ENCODE data around the gene FAM217B.

The FAM217B gene

GRCh38 chr20:59940129-59940955, at the start of gene FAM217B, which contains the start of gene PPP1R3D:
Gene FAM217B, plus strand, starts transcription at chr20:59940389. Its CDS starts 3,555 bp downstream, at chr20:59943944.
Gene PPP1R3D, minus strand, starts transcription at chr20:59940305. Its CDS starts 374 bp downstream, at chr20:59939931.
- peak; percentile 96 for DNase-seq (ENCODE audit: low spot score)

- DNase-seq (ENCODE audit: low spot score), result no peak
Observed at GRCh38 chr20:59891581-59891980, 48.6 kb upstream of the FAM217B start.

- no peak for DNase-seq (ENCODE audit: low spot score)
Observed at GRCh38 chr20:59895908-59896307, 44.3 kb upstream of the FAM217B start.

- DNase-seq (ENCODE audit: low spot score), result no peak
Observed at GRCh38 chr20:59902470-59902869, 37.7 kb upstream of the FAM217B start.

GRCh38 chr20:59903621-59904020, 36.6 kb upstream of the FAM217B start:
- no peak for DNase-seq (ENCODE audit: low spot score)

GRCh38 chr20:59908855-59909254, 31.3 kb upstream of the FAM217B start:
- DNase-seq (ENCODE audit: low spot score), result no peak

- no peak for DNase-seq (ENCODE audit: low spot score)
Observed at GRCh38 chr20:59911041-59911440, 29.1 kb upstream of the FAM217B start.

- DNase-seq (ENCODE audit: low spot score), result no peak
Observed at GRCh38 chr20:59912609-59913008, 27.6 kb upstream of the FAM217B start.

GRCh38 chr20:59920944-59921343, 19.2 kb upstream of the FAM217B start:
- DNase-seq (ENCODE audit: low spot score), result no peak

- no peak for DNase-seq (ENCODE audit: low spot score)
Observed at GRCh38 chr20:59923514-59923913, 16.7 kb upstream of the FAM217B start.

- DNase-seq (ENCODE audit: low spot score), result no peak
Observed at GRCh38 chr20:59925359-59925758, 14.8 kb upstream of the FAM217B start.

- no peak for DNase-seq (ENCODE audit: low spot score)
Observed at GRCh38 chr20:59925899-59926298, 14.3 kb upstream of the FAM217B start.

GRCh38 chr20:59931511-59932312, 8.5 kb upstream of the FAM217B start:
- DNase-seq (ENCODE audit: low spot score), result no peak

- no peak for DNase-seq (ENCODE audit: low spot score)
Observed at GRCh38 chr20:59932616-59933295, 7.4 kb upstream of the FAM217B start.

- peak; percentile 61 for DNase-seq (ENCODE audit: low spot score)
Observed at GRCh38 chr20:59933296-59933848, 6.8 kb upstream of the FAM217B start, which contains the start of gene SYCP2. Gene SYCP2, minus strand, starts transcription at chr20:59933637. Its CDS starts 11,224 bp downstream, at chr20:59922413.

GRCh38 chr20:59933849-59934585, 6.2 kb upstream of the FAM217B start:
- DNase-seq (ENCODE audit: low spot score), result peak; percentile 87

GRCh38 chr20:59935457-59936185, 4.6 kb upstream of the FAM217B start:
- no peak for DNase-seq (ENCODE audit: low spot score)

- DNase-seq (ENCODE audit: low spot score), result no peak
Observed at GRCh38 chr20:59936409-59936808, 3.8 kb upstream of the FAM217B start.

- no peak for DNase-seq (ENCODE audit: low spot score)
Observed at GRCh38 chr20:59937150-59937549, 3.0 kb upstream of the FAM217B start.

GRCh38 chr20:59938221-59938620, 2.0 kb upstream of the FAM217B start:
- DNase-seq (ENCODE audit: low spot score), result no peak

GRCh38 chr20:59938696-59939051, 1.5 kb upstream of the FAM217B start:
- no peak for DNase-seq (ENCODE audit: low spot score)

All from iPS-NIHi11 (cell line).